ENCODE results near the gene GOLGA8N.
"Not testable (repeated sequence)": the region's sequence is repeated elsewhere in the genome, so short reads cannot be mapped to it uniquely, and the experiment has no call there.

GOLGA8N gene

DNA sequence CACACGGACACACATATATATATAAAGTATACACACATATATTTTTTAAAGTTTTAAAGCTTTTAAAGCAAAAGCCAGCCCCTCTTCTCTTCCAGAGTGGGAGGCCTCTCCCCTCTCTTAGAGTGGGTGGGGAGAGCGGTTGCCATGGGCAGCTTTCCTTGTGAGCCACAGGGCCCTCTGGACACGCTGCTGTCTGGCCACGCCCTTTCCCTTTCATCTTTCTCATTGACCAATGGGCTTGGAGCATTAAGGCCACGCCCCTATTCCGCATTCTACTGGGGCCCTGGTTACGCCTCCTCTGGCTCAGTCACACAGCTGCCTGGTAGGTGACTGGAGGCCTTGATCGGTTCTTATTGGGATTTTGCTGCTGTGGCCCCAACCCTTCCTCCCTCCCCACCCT is at the start of gene GOLGA8N:
Gene GOLGA8N, plus strand, starts transcription at position 306 of the 400 bp plus-strand sequence.
- DNase-seq, result not testable (repeated sequence)

- DNase-seq, result not testable (repeated sequence)
These were observed 49.8 kb upstream of the GOLGA8N start for GRCh38 chr15:32543456-32543855.

DNA sequence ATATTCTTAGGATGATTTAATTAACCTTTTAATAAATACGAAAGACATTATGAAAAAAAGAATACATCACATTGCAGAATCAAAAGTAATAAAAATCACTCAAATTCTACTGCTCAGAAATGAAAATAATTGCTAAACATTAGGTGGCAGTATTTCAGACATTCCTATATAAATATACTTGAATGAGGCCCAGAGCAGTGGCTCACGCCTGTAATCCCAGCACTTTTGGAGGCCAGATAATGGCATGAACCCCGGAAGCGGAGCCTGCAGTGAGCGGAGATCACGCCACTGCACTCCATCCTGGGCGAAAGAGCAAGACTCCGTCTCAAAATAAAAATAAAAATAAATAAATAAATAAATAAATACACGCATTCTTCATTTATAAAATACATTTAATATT is 48.1 kb upstream of the GOLGA8N start:
- not testable (repeated sequence) for DNase-seq

- not testable (repeated sequence) for DNase-seq
These were observed 38.7 kb upstream of the GOLGA8N start for GRCh38 chr15:32554587-32554986.

DNA sequence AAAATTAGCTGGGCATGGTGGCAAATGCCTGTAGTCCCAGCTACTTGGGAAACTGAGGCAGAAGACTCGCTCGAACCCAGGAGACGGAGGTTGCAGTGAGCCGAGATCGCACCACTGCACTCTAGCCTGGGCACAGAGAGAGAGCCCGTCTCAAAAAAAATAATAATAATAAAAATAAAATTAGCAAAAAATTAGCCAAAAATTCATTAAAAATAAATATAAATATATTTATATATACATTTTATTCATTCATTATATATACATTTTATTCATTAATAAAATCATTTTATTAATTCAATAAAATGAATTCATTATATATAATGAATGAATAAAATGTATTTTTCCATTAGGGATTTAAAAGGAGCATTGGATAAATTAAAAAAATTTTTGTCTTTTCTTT is 31.1 kb upstream of the GOLGA8N start:
- DNase-seq, result not testable (repeated sequence)

- not testable (repeated sequence) for DNase-seq
These were observed 24.3 kb upstream of the GOLGA8N start for GRCh38 chr15:32568988-32569387.

- not testable (repeated sequence) for DNase-seq
These were observed 14.8 kb upstream of the GOLGA8N start for GRCh38 chr15:32578482-32578881.

GRCh38 chr15:32585844-32586243 is 7.4 kb upstream of the GOLGA8N start:
- DNase-seq, result not testable (repeated sequence)

- not testable (repeated sequence) for DNase-seq
These were observed 16.3 kb downstream of the GOLGA8N start for GRCh38 chr15:32609518-32609917.

- not testable (repeated sequence) for DNase-seq
These were observed 17.5 kb downstream of the GOLGA8N start for GRCh38 chr15:32610719-32611118.

GRCh38 chr15:32614712-32615050 is 21.4 kb downstream of the GOLGA8N start:
- not testable (repeated sequence) for DNase-seq

- DNase-seq, result peak; percentile 83
These were observed 22.0 kb downstream of the GOLGA8N start, which contains the start of gene ARHGAP11A for GRCh38 chr15:32615051-32615870. TSS of gene ARHGAP11A (plus strand) at chr15:32615504. CDS start at chr15:32616212, 708 bp downstream.

DNA sequence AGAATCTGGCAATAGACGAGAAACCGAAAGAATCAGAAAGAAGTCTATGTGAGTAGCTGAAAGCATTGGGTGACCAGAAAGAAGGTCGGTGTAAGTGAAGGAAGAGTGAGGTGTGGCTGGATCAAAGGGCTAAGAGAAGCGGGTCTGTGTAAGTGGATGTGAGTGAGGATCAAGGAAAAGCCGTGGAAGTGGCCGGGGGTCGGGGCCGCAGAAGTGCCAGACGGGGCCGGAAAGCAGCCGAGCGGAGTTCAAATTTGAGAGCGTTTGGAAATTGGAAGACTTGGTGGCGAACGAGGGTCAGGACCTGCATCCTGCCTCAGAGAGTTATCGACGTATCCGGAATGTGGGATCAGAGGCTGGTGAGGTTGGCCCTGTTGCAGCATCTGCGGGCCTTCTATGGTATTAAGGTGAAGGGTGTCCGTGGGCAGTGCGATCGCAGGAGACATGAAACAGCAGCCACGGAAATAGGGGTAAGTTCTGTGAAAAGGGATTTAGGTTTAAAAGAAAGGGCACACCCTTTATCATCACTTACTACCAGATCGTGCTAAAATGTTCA is 22.7 kb downstream of the GOLGA8N start:
- DNase-seq, result not testable (repeated sequence)

DNA sequence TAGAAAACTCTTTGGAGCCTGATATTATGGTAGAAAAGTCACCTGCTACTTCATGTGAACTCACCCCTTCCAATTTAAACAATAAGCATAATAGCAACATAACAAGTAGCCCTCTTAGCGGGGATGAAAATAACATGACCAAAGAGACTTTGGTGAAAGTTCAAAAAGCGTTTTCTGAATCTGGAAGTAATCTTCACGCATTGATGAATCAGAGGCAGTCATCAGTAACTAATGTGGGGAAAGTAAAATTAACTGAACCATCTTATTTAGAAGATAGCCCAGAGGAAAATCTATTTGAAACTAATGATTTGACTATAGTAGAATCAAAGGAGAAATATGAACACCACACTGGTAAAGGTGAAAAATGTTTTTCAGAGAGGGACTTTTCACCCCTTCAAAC is 43.2 kb downstream of the GOLGA8N start:
- DNase-seq, result no peak

DNA sequence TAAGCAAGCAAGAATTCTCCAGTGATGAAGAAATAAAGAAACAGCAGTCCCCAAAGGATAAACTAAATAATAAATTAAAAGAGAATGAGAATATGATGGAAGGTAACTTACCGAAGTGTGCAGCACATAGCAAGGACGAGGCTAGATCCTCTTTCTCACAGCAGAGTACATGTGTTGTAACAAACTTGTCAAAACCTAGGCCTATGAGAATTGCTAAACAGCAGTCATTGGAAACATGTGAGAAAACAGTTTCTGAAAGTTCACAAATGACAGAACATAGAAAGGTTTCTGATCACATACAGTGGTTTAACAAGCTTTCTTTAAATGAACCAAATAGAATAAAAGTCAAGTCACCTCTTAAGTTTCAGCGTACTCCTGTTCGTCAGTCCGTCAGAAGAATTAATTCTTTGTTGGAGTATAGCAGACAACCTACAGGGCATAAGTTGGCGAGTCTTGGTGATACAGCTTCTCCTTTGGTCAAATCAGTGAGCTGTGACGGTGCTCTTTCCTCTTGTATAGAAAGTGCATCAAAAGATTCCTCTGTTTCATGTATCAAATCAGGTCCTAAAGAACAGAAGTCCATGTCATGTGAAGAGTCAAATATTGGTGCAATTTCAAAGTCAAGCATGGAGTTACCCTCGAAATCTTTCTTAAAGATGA is 43.8 kb downstream of the GOLGA8N start:
- no peak for DNase-seq

DNA sequence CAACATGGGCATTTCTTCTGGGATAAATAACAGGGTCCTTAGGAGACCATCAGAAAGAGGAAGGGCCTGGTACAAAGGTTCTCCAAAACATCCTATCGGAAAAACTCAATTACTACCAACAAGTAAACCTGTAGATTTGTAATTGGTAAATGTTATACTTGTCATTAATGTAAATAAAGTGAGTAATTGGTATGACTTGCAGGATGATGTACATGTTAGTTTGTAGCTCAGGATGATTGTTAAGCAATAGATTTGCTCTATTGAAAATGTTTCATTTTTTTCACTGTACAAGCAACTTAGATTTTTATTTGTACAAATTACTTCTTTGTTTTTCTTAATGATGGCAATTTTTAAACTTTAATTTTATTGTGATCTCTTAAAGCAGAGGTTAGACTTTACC is 44.4 kb downstream of the GOLGA8N start:
- DNase-seq, result no peak

- DNase-seq, result no peak
These were observed 48.3 kb downstream of the GOLGA8N start, which contains the start of gene SCG5 for GRCh38 chr15:32641517-32642059. TSS of gene SCG5 (plus strand) at chr15:32641710. CDS start at chr15:32643593, 1,883 bp downstream.

DNA sequence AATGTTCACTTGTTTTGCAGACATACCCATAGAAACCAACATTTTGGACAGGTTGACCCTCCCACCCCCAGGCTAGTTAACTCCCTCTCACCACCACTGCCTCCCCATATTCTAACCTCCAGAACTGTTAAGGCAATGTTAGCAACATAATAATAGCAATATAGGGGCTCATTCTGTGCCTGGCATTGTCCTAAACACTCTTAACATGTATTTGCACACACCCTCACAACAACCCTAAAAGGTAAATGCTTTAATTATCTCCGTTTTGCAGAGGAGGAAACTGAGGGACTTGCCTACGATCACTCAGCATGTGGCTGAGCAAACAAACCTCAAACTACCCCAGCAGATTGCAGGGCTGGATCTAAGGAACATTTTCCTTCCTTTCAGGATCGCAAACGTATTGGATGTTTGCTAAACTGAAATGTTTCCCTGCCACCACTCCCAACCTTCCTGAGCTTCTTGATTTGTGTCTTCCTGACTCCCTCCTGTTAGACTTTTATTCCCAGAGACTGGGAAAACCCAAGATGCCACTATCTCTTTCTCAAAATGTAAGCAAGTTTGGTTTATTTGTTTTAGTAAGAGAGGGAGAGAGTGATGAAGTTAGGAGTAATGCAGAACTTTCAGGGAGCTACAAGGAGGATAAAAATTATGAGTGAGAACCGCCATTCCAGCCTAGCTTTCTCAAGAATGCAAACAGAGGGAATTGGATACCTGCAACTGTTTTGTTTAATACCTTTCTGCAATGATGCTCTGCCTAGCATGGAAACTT is 49.6 kb downstream of the GOLGA8N start:
- DNase-seq, result no peak

GRCh38 chr15:32643907-32644445 is 50.7 kb downstream of the GOLGA8N start:
- DNase-seq, result no peak

- DNase-seq, result no peak
These were observed 53.0 kb downstream of the GOLGA8N start for GRCh38 chr15:32646291-32646690.

DNA sequence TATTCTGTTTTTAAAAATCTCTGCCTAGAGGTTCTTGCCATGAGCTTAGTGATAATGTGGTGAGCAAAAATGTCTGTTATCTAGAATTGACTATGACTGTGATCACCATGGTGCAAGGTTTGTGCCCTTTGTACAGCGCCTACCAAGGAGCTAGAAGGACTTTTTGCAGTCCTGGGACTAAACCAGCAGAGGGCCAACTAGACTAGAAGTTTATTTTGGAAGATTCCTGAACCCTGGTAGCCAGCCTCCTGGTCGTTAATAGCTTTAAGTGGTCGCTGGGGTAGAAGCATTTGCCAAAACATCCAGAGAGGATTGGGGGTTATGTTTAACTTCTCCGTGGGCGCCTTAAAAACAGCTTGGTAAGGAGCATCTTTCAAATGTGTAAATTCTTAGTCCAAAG is 56.1 kb downstream of the GOLGA8N start:
- no peak for DNase-seq

GRCh38 chr15:32651229-32651837 is 58.1 kb downstream of the GOLGA8N start:
- peak; percentile 36 for DNase-seq

Data from activated T-cell treated with anti-CD3 and anti-CD28 coated beads, Interleukin-2, amount 50 U/mL, for 1 hour (primary cell).